ENCODE measurements around the gene SEC24C.
"Not testable (repeated sequence)": the region's sequence is repeated elsewhere in the genome, so short reads cannot be mapped to it uniquely, and the experiment has no call there.

Gene SEC24C

GRCh38 chr10:73716251-73716650 is 27.9 kb upstream of the SEC24C start:
- TF ChIP-seq EZH2phosphoT487 (IDR thresholded peaks at IDR 0.05; ENCODE audit: borderline replicate concordance, low read length) (no peak), CTCF (IDR thresholded peaks at IDR 0.05; ENCODE audit: low read depth, low read length, poor library complexity, severe bottlenecking) (no peak)
- H3K4me3 ChIP-seq (ENCODE audit: low read length) = no peak overlapping the region
- no peaks in the 10 kb centered on the region for H3K79me2 ChIP-seq (ENCODE audit: control insufficient read depth, low read length)
- no peaks in the 10 kb centered on the region for H3K9me3 ChIP-seq (ENCODE audit: control insufficient read depth, insufficient read depth, low read length)
- no peaks in the 10 kb centered on the region for H3K27me3 ChIP-seq (ENCODE audit: control insufficient read depth, low read length)
- H3K27ac ChIP-seq (ENCODE audit: low read depth, low read length) = no peak overlapping the region
- H3K36me3 ChIP-seq (ENCODE audit: control insufficient read depth, low read length) = peaks cover 55% of the 10 kb centered on the region
- H3K9me2 ChIP-seq (replicated peaks; ENCODE audit: control insufficient read depth, low read length) = no peaks in the 10 kb centered on the region
- H4K20me1 ChIP-seq (ENCODE audit: control insufficient read depth, insufficient read depth, low read depth, low read length) = no peaks in the 10 kb centered on the region
- H3F3A ChIP-seq (ENCODE audit: control insufficient read depth, insufficient read depth) = peaks cover 5% of the 10 kb centered on the region
- no peak overlapping the region for H3K4me2 ChIP-seq (ENCODE audit: low read length)
- peaks cover 12% of the 10 kb centered on the region for H3K4me1 ChIP-seq (ENCODE audit: control insufficient read depth, low read length)

GRCh38 chr10:73717556-73717955 is 26.6 kb upstream of the SEC24C start:
- Histone ChIP-seq H4K20me1 (ENCODE audit: control insufficient read depth, insufficient read depth, low read depth, low read length) (no peaks in the 10 kb centered on the region), H3K9me3 (ENCODE audit: control insufficient read depth, insufficient read depth, low read length) (no peaks in the 10 kb centered on the region), H3K79me2 (ENCODE audit: control insufficient read depth, low read length) (no peaks in the 10 kb centered on the region), H3K9me2 (replicated peaks; ENCODE audit: control insufficient read depth, low read length) (no peaks in the 10 kb centered on the region), H3F3A (ENCODE audit: control insufficient read depth, insufficient read depth) (peaks cover 5% of the 10 kb centered on the region), H3K36me3 (ENCODE audit: control insufficient read depth, low read length) (peaks cover 61% of the 10 kb centered on the region), H3K4me1 (ENCODE audit: control insufficient read depth, low read length) (peaks cover 12% of the 10 kb centered on the region), H3K4me2 (ENCODE audit: low read length) (no peak overlapping the region), H3K4me3 (ENCODE audit: low read length) (no peak overlapping the region), H3K27ac (ENCODE audit: low read depth, low read length) (no peak overlapping the region), H3K27me3 (ENCODE audit: control insufficient read depth, low read length) (no peaks in the 10 kb centered on the region)
- TF ChIP-seq CTCF (IDR thresholded peaks at IDR 0.05; ENCODE audit: low read depth, low read length, poor library complexity, severe bottlenecking) = no peak
- no peak for TF ChIP-seq EZH2phosphoT487 (IDR thresholded peaks at IDR 0.05; ENCODE audit: borderline replicate concordance, low read length)

GRCh38 chr10:73720561-73720960 is 23.6 kb upstream of the SEC24C start:
- not testable (repeated sequence) for H3K79me2 ChIP-seq (ENCODE audit: control insufficient read depth, low read length); H3K4me2 ChIP-seq (ENCODE audit: low read length); H3K4me3 ChIP-seq (ENCODE audit: low read length); H3K27ac ChIP-seq (ENCODE audit: low read depth, low read length); H3K9me2 ChIP-seq (replicated peaks; ENCODE audit: control insufficient read depth, low read length); H3K27me3 ChIP-seq (ENCODE audit: control insufficient read depth, low read length); H3K9me3 ChIP-seq (ENCODE audit: control insufficient read depth, insufficient read depth, low read length); H4K20me1 ChIP-seq (ENCODE audit: control insufficient read depth, insufficient read depth, low read depth, low read length); H3F3A ChIP-seq (ENCODE audit: control insufficient read depth, insufficient read depth)
- peaks cover 76% of the 10 kb centered on the region for H3K36me3 ChIP-seq (ENCODE audit: control insufficient read depth, low read length)
- peaks cover 12% of the 10 kb centered on the region for H3K4me1 ChIP-seq (ENCODE audit: control insufficient read depth, low read length)

- Histone ChIP-seq H3K79me2 (ENCODE audit: control insufficient read depth, low read length) (no peaks in the 10 kb centered on the region), H3K36me3 (ENCODE audit: control insufficient read depth, low read length) (peaks cover 68% of the 10 kb centered on the region), H3K27me3 (ENCODE audit: control insufficient read depth, low read length) (no peaks in the 10 kb centered on the region), H3K4me1 (ENCODE audit: control insufficient read depth, low read length) (no peaks in the 10 kb centered on the region), H3F3A (ENCODE audit: control insufficient read depth, insufficient read depth) (peaks cover 2% of the 10 kb centered on the region), H3K9me2 (replicated peaks; ENCODE audit: control insufficient read depth, low read length) (no peaks in the 10 kb centered on the region), H3K27ac (ENCODE audit: low read depth, low read length) (no peak overlapping the region), H3K9me3 (ENCODE audit: control insufficient read depth, insufficient read depth, low read length) (no peaks in the 10 kb centered on the region), H3K4me2 (ENCODE audit: low read length) (no peak overlapping the region), H3K4me3 (ENCODE audit: low read length) (no peak overlapping the region), H4K20me1 (ENCODE audit: control insufficient read depth, insufficient read depth, low read depth, low read length) (no peaks in the 10 kb centered on the region)
- no peak for TF ChIP-seq CTCF (IDR thresholded peaks at IDR 0.05; ENCODE audit: low read depth, low read length, poor library complexity, severe bottlenecking)
- no peak for TF ChIP-seq EZH2phosphoT487 (IDR thresholded peaks at IDR 0.05; ENCODE audit: borderline replicate concordance, low read length)
These were observed 20.7 kb upstream of the SEC24C start for GRCh38 chr10:73723516-73723915.

- H3K9me3 ChIP-seq (ENCODE audit: control insufficient read depth, insufficient read depth, low read length); H3K27me3 ChIP-seq (ENCODE audit: control insufficient read depth, low read length); H3K9me2 ChIP-seq (replicated peaks; ENCODE audit: control insufficient read depth, low read length); H3K4me1 ChIP-seq (ENCODE audit: control insufficient read depth, low read length); H4K20me1 ChIP-seq (ENCODE audit: control insufficient read depth, insufficient read depth, low read depth, low read length); H3F3A ChIP-seq (ENCODE audit: control insufficient read depth, insufficient read depth): not testable (repeated sequence)
- Histone ChIP-seq H3K4me2 (ENCODE audit: low read length) (peak overlapping the region; percentile 79), H3K79me2 (ENCODE audit: control insufficient read depth, low read length) (peaks cover 32% of the 10 kb centered on the region), H3K4me3 (ENCODE audit: low read length) (peak overlapping the region; percentile 99), H3K36me3 (ENCODE audit: control insufficient read depth, low read length) (peaks cover 29% of the 10 kb centered on the region), H3K27ac (ENCODE audit: low read depth, low read length) (peak overlapping the region; percentile 60)
These were observed 14.4 kb upstream of the SEC24C start for GRCh38 chr10:73729781-73730152.

Data from DOHH2 (cell line).